Activated gamma-delta T cell treated with Interleukin-2 at 50 U/mL for 16 hours (primary cell): Measurements from ENCODE around the gene SRGAP1.
"Not testable (repeated sequence)": the region's sequence is repeated elsewhere in the genome, so short reads cannot be mapped to it uniquely, and the experiment has no call there.

ENCODE experiments used
- DNase-seq: peaks from one replicate; pipeline ENCODE4 v3.0.0-alpha.2; 2020

The SRGAP1 gene

DNA sequence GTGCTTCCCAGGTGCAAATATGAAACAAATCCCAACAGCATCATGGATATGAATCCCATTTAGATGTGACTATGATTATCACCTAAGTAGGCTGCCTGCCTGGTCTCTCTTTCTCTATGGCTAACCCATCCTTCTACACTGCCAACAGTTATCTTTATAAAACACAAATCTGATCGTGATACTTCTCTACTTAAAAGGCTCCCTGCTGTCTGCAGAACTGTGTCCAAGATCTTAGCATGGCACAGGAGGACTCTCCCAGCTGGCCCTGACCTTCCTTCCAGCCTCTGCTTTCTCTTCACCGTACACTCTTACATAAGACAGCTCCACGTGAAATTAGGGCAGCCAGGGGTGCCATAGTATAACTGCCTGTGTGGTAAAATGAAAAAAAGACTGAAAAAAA lies 3.5 kb upstream of the SRGAP1 start:
- no peak for DNase-seq

DNA sequence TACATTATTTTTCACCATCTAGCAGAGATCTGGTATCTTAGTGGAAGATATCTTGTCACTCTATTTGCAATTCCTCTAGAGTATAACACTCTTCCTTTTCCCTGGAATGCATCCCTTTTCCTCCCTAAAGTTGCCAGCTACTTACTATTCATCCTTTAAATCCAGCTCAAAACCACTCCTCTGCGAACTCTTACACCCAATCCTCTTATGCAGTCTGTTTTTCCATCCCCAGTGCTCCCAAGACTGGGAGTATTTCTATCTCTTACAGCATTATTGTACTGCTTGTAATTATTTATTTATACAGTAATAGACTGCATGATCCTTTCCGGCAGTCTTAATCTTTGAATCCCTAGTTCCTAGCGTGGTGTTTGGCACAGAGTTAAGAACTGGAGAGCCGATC lies 2.9 kb upstream of the SRGAP1 start:
- DNase-seq, result no peak

GRCh38 chr12:63842750-63843149 lies 1.8 kb upstream of the SRGAP1 start:
- not testable (repeated sequence) for DNase-seq

DNA sequence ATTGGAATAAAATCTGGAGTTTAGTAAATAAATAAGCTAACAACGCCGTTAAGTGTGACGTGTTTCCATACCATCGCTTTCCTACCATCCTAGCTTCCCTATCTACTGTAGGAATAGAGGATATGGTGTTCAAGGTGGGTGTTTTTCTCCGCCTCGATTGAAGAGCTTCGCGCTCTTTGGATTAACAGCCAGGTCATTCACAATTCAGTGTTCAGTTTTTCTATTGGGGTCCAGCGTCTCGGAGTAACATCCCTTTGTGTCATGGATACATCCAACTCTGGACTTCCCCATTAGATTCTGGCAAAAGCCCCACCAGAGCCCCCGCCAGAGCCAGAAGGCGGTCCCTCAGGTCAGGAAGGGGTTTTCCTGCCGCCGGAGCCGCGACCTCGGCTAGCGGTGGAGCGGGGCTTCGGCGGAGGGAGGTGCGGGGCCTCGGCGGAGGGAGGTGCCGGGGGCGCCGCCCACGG lies 1.2 kb upstream of the SRGAP1 start:
- DNase-seq, result no peak

GRCh38 chr12:63843721-63844390 lies 644 bp upstream of the SRGAP1 start:
- peak; percentile 76 for DNase-seq

DNA sequence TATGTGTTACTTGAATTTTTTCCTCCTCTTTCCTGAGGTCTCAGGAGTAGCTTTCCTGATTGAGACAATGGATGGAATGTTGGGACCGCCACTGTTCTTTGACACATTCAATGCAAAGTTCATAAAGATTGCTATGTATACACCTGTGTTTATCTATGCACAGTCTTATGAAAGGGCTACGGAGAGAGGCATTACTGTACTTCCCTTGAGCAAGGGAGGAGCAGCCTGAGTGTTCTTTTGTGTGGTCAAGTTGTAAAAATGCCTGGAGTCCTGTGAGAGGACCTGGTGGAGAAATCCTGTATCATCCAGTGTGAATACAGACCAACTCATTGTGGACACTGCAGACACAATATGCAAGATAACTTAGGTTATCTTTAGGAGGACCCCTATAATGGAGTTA lies 1.2 kb downstream of the SRGAP1 start:
- no peak for DNase-seq

GRCh38 chr12:63846238-63846967 lies 1.9 kb downstream of the SRGAP1 start:
- DNase-seq, result no peak

GRCh38 chr12:63848450-63848849 lies 4.0 kb downstream of the SRGAP1 start:
- DNase-seq, result no peak

DNA sequence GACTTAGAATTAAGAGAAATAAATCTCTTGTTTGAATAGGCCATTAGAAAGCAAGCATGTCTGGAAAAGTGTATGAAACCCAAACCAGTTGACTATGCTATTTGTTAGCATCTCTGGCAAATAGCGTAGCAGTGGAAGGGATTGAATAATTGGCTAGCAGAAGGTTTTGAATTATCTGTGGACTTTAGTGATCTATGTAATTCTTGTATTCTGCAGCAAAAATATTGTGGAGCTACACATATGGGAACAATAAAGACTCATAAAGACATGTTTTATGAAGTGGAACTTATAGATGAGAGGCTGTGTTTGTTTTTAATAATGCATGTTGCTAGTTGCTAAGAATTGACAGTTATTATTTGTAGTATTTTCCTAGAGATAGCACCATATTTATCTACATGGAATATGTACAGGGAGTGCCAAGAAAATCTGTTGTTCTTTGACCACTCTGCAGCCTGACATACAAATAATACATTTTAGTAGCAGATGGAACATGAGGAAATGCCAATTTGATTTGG lies 4.7 kb downstream of the SRGAP1 start:
- no peak for DNase-seq

- DNase-seq, result no peak
Measured at GRCh38 chr12:63849641-63850040, 5.1 kb downstream of the SRGAP1 start.

- no peak for DNase-seq
Measured at GRCh38 chr12:63853978-63854377, 9.5 kb downstream of the SRGAP1 start.

- DNase-seq, result no peak
Measured at GRCh38 chr12:63855299-63855698, 10.8 kb downstream of the SRGAP1 start.

GRCh38 chr12:63857771-63858670 lies 13.5 kb downstream of the SRGAP1 start:
- DNase-seq, result no peak

GRCh38 chr12:63859880-63860279 lies 15.4 kb downstream of the SRGAP1 start:
- not testable (repeated sequence) for DNase-seq

GRCh38 chr12:63862187-63862968 lies 17.9 kb downstream of the SRGAP1 start:
- no peak for DNase-seq

- DNase-seq, result no peak
Measured at GRCh38 chr12:63862969-63863230, 18.4 kb downstream of the SRGAP1 start.

GRCh38 chr12:63863658-63864453 lies 19.4 kb downstream of the SRGAP1 start:
- DNase-seq, result no peak

GRCh38 chr12:63864454-63864706 lies 19.9 kb downstream of the SRGAP1 start:
- DNase-seq, result no peak

DNA sequence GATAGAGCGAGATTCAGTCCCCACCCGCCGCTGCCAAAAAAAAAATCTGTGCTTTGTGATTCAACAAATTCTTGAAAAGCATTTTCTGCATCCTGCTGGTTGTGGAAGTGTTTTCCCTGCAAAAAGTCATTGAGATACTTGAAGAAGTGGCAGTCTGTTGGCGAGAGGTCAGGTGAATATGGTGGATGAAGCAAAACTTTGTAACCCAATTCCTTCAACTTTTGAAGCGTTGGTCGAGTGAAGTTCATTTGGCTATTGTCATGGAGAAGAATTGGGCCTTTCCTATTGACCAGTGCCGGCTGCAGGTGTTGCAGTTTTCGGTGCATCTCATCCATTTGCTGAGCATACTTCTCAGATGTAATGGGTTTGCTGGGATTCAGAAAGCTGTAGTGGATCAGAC lies 20.9 kb downstream of the SRGAP1 start:
- DNase-seq, result no peak

GRCh38 chr12:63867053-63867452 lies 22.6 kb downstream of the SRGAP1 start:
- DNase-seq, result no peak

- DNase-seq, result no peak
Measured at GRCh38 chr12:63869656-63870055, 25.2 kb downstream of the SRGAP1 start.

GRCh38 chr12:63870838-63871237 lies 26.3 kb downstream of the SRGAP1 start:
- no peak for DNase-seq
